Esophagus muscularis mucosa (tissue), 4 donors: ENCODE data around the gene PEX5L. TPM values are rescaled to one million over a fixed set of nuclear protein-coding genes. Genes with fewer than 3 reads are reported as not detected.

Experiments used
- DNase-seq: peaks from one replicate; pipeline ENCODE4 v3.0.0-alpha.2; 2017; ENCODE audit errors: extremely low spot score
- H3K27ac ChIP-seq, 4 donors: fragments of 200-600 bp; sonication (generic); replicated peaks in 1 of 4; 1 replicate in 3 of 4; 2 replicates in 1 of 4; pipeline ENCODE4 v1.5.1; 2016 to 2019; ENCODE audit warnings: mild to moderate bottlenecking in 1 of 4
- H3K27me3 ChIP-seq, 4 donors: fragments of 200-600 bp; sonication (generic); one replicate each; pipeline versions ENCODE4 v1.5.1 to v1.6.0; 2016 to 2019
- H3K36me3 ChIP-seq, 4 donors: fragments of 200-600 bp; sonication (generic); one replicate each; pipeline ENCODE4 v1.5.1; 2016 to 2019
- H3K4me1 ChIP-seq, 4 donors: fragments of 200-600 bp; sonication (generic); one replicate each; pipeline ENCODE4 v1.5.1; 2016 to 2019
- H3K4me3 ChIP-seq, 4 donors: fragments of 200-600 bp; sonication (generic); 1 replicate in 2 of 4; 2 replicates in 2 of 4; pipeline ENCODE4 v1.5.1; 2016 to 2019; ENCODE audit warnings: mild to moderate bottlenecking in 4 of 4, moderate library complexity in 1 of 4
- H3K9me3 ChIP-seq, 4 donors: fragments of 200-600 bp; sonication (generic); 1 replicate in 3 of 4; 2 replicates in 1 of 4; pipeline ENCODE4 v1.5.1; 2016 to 2019
- CTCF ChIP-seq, 3 experiments: fragments of 200-600 bp in 2 of 3; fragments of 450-650 bp in 1 of 3; sonication (generic) in 2 of 3; IDR thresholded peaks; one replicate each; pipeline ENCODE4 v1.5.1; 2017 to 2019; ENCODE audit warnings: antibody characterized with exemption in 3 of 3, mild to moderate bottlenecking in 2 of 3, moderate library complexity in 1 of 3
- EP300 ChIP-seq: sonication (generic); formaldehyde crosslinking; IDR thresholded peaks from one replicate; pipeline ENCODE4 v1.6.1; 2017; ENCODE audit warnings: antibody characterized with exemption
- POLR2A ChIP-seq: fragments of 450-650 bp; IDR thresholded peaks from one replicate; pipeline ENCODE4 v1.6.1; 2017; ENCODE audit warnings: antibody characterized with exemption, moderate library complexity, mild to moderate bottlenecking, low read depth
- POLR2AphosphoS5 ChIP-seq, 2 donors: sonication (generic); formaldehyde crosslinking; IDR thresholded peaks; one replicate each; pipeline ENCODE4 v1.6.1; 2017; ENCODE audit warnings: antibody characterized with exemption in 2 of 2
- WGBS: methylation state at CpG from one replicate; pipeline ENCODE4 v1.1.5; 2018; 5-methylcytosine and 5-hydroxymethylcytosine counted together
- intact Hi-C: fragments of 100-400 bp; cut with DNase I; formaldehyde crosslinking; loops from one replicate; pipeline ENCODE4 v1.15.1; 2023
- total RNA-seq, 4 donors: library from RNA; depleted of rRNA; stranded (reverse); fragments of >200 nt; gene quantifications; one replicate each; pipeline versions ENCODE4 v1.1.0 to v1.2.1, GENCODE V29; 2016

Gene PEX5L
- total RNA-seq, result under 1 TPM in 2 of 4 donors, not detected in 2; 0.06 to 0.78 TPM

GRCh38 chr3:180036671-180037455 is at the start of gene PEX5L:
PEX5L (minus strand) TSS chr3:180036937; CDS start chr3:180036599, 338 bp downstream.
- no peak for TF ChIP-seq EP300
- TF ChIP-seq POLR2A, result no peak
- TF ChIP-seq CTCF (IDR thresholded peaks at IDR 0.05), result no peak
- TF ChIP-seq POLR2AphosphoS5 (IDR thresholded peaks at IDR 0.05), result no peak
- peak within 1 kb of the TSS; percentile 15 to 47 (median 37) for H3K4me3 ChIP-seq
- H3K27me3 ChIP-seq, result peaks cover 0 to 72% (median 11%) of the 10 kb centered on the region in 4 donors
- DNase-seq, result no peak
- no peaks in the 10 kb centered on the region for H3K36me3 ChIP-seq
- WGBS, result 3% methylated on average over 64 of the region's 96 CpGs
- H3K4me1 ChIP-seq, result peaks cover 4 to 13% (median 11%) of the 10 kb centered on the region in 4 donors
- H3K9me3 ChIP-seq, result no peaks in the 10 kb centered on the region
- H3K27ac ChIP-seq, result no peak within 1 kb of the TSS
- intact Hi-C loops, result no loop called here

- DNase-seq, result no peak
- intact Hi-C loops, result no loop called here
- H3K4me1 ChIP-seq, result no peaks in the 10 kb centered on the region
- 50% methylated on average over 2 of the region's 2 CpGs for WGBS
- H3K9me3 ChIP-seq, result no peaks in the 10 kb centered on the region
- TF ChIP-seq POLR2A (no peak), EP300 (no peak), POLR2AphosphoS5 (IDR thresholded peaks at IDR 0.05) (no peak), CTCF (IDR thresholded peaks at IDR 0.05) (no peak)
- no peak overlapping the region for H3K4me3 ChIP-seq
- no peak overlapping the region for H3K27ac ChIP-seq
- no peaks in the 10 kb centered on the region for H3K27me3 ChIP-seq
- no peaks in the 10 kb centered on the region for H3K36me3 ChIP-seq
Measured at GRCh38 chr3:180085122-180085710, 48.5 kb upstream of the PEX5L start.

GRCh38 chr3:180082699-180083098 is 46.0 kb upstream of the PEX5L start:
- H3K27me3 ChIP-seq, result no peaks in the 10 kb centered on the region
- intact Hi-C loops, result no loop called here
- 85% methylated on average over 2 of the region's 2 CpGs for WGBS
- TF ChIP-seq CTCF (IDR thresholded peaks at IDR 0.05) (no peak), EP300 (no peak), POLR2AphosphoS5 (IDR thresholded peaks at IDR 0.05) (no peak), POLR2A (no peak)
- no peaks in the 10 kb centered on the region for H3K36me3 ChIP-seq
- no peaks in the 10 kb centered on the region for H3K9me3 ChIP-seq
- H3K4me1 ChIP-seq, result no peaks in the 10 kb centered on the region
- no peak overlapping the region for H3K27ac ChIP-seq
- DNase-seq, result no peak
- H3K4me3 ChIP-seq, result no peak overlapping the region

- WGBS, result 32% methylated on average over 2 of the region's 2 CpGs
- Histone ChIP-seq H3K9me3 (no peaks in the 10 kb centered on the region), H3K36me3 (no peaks in the 10 kb centered on the region), H3K4me1 (no peaks in the 10 kb centered on the region), H3K4me3 (no peak overlapping the region), H3K27me3 (no peaks in the 10 kb centered on the region), H3K27ac (no peak overlapping the region)
- intact Hi-C loops, result no loop called here
- no peak for DNase-seq
- no peak for TF ChIP-seq EP300
- no peak for TF ChIP-seq POLR2AphosphoS5 (IDR thresholded peaks at IDR 0.05)
- TF ChIP-seq POLR2A, result no peak
- no peak for TF ChIP-seq CTCF (IDR thresholded peaks at IDR 0.05)
Measured at GRCh38 chr3:180078592-180078991, 41.9 kb upstream of the PEX5L start.
